Upper lobe of right lung (tissue), 1 donor: ENCODE measurements around the gene CLMN. TPM values are rescaled to one million over a fixed set of nuclear protein-coding genes. Genes with fewer than 3 reads are reported as not detected.

ENCODE experiments used
- ATAC-seq: fragments of 200-7000 bp; cut with Tn5 transposase; one replicate; pipeline ENCODE4 v1.9.1; 2020; ENCODE audit warnings: mild to moderate bottlenecking, moderate library complexity
- DNase-seq: peaks from one replicate; pipeline ENCODE4 v3.0.0-alpha.2; 2020
- H3K27ac ChIP-seq: fragments of 200-600 bp; one replicate; pipeline ENCODE4 v1.8.0; 2022
- H3K27me3 ChIP-seq: fragments of 200-600 bp; one replicate; pipeline ENCODE4 v1.8.0; 2022; ENCODE audit warnings: mild to moderate bottlenecking
- H3K36me3 ChIP-seq: fragments of 200-600 bp; one replicate; pipeline ENCODE4 v1.8.0; 2022
- H3K4me1 ChIP-seq: fragments of 200-600 bp; one replicate; pipeline ENCODE4 v1.8.0; 2022
- H3K4me3 ChIP-seq: fragments of 200-600 bp; one replicate; pipeline ENCODE4 v1.8.0; 2022; ENCODE audit warnings: mild to moderate bottlenecking
- H3K9me3 ChIP-seq: fragments of 200-600 bp; one replicate; pipeline ENCODE4 v1.8.0; 2022
- intact Hi-C: fragments of 100-400 bp; cut with DNase I; formaldehyde crosslinking; loops from one replicate; pipeline ENCODE4 v1.11.0; 2022
- total RNA-seq: library from RNA; stranded (reverse); fragmentation: NEBNext Ultra II Directional; extraction: Animal tissue kit (Norgen Biotek cat#: 25700); gene quantifications from one replicate; pipeline ENCODE4 v1.2.1, GENCODE V29; 2021
- TF ChIP-seq, protein P1 (sequence below): fragments of 200-600 bp; IDR thresholded peaks from one replicate; pipeline ENCODE4 v1.8.0; 2022; ENCODE audit warnings: antibody characterized with exemption
- donor health status: DM: no; HTN: yes; CAD: no; lungs with severe emphysema.

CLMN gene
- total RNA-seq, 1 donor from 2014 or later = 19.3 TPM

DNA sequence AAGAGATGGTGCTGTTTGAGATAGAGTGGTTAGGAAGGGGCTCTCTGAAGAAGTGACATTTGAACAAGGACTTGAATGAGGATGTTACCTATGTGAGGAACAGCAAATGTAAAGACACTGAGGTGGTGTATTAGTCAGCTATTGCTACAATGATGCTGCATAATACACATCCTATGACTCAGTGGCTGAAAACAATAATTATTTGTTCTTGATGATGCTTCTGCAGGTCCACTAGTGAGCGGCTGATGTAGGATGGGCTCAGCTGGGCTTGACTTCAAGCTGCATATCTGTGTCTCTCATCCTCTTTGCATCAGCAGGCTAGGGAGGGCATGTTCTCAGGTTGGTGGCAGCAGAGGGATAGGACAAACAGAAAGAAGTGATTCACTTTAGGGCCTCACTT is 21.4 kb upstream of the CLMN start:
- Histone ChIP-seq H3K4me3 (no peak overlapping the region), H3K36me3 (no peaks in the 10 kb centered on the region), H3K27ac (no peak overlapping the region), H3K9me3 (no peaks in the 10 kb centered on the region), H3K27me3 (no peaks in the 10 kb centered on the region), H3K4me1 (no peaks in the 10 kb centered on the region)
- intact Hi-C loops = no loop called here
- TF ChIP-seq, protein P1, sequence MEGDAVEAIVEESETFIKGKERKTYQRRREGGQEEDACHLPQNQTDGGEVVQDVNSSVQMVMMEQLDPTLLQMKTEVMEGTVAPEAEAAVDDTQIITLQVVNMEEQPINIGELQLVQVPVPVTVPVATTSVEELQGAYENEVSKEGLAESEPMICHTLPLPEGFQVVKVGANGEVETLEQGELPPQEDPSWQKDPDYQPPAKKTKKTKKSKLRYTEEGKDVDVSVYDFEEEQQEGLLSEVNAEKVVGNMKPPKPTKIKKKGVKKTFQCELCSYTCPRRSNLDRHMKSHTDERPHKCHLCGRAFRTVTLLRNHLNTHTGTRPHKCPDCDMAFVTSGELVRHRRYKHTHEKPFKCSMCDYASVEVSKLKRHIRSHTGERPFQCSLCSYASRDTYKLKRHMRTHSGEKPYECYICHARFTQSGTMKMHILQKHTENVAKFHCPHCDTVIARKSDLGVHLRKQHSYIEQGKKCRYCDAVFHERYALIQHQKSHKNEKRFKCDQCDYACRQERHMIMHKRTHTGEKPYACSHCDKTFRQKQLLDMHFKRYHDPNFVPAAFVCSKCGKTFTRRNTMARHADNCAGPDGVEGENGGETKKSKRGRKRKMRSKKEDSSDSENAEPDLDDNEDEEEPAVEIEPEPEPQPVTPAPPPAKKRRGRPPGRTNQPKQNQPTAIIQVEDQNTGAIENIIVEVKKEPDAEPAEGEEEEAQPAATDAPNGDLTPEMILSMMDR = no peak
- DNase-seq (no peak), ATAC-seq (no peak)

DNA sequence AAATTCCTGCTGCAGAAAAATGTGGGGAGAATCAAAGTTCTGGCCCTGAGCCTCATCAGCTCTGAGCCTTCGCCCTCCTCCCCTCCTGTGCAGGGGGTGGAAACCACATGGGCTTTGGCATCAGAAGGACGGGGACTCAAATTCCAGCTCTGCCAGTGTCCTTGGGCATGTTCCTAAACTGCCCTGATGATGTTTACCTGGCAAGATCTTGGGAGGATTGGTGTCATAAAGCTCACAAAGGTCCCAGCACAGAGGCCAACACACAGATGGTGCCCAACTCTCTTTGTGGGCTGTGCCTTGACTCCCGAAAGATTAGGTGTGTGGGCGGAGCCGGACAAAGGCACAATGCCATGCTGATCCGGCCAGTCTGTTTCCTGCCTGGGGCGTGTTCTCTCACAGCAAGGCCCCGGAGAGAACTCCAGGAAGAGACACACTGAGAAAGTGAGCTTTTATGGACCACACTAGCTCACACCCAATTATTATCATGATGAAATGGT is 20.5 kb upstream of the CLMN start:
- no peaks in the 10 kb centered on the region for H3K36me3 ChIP-seq
- H3K4me1 ChIP-seq = no peaks in the 10 kb centered on the region
- no peak for DNase-seq
- H3K4me3 ChIP-seq = no peak overlapping the region
- intact Hi-C loops = no loop called here
- TF ChIP-seq, protein P1 = no peak
- H3K27ac ChIP-seq = no peak overlapping the region
- no peaks in the 10 kb centered on the region for H3K27me3 ChIP-seq
- H3K9me3 ChIP-seq = no peaks in the 10 kb centered on the region
- ATAC-seq = peak; percentile 60

DNA sequence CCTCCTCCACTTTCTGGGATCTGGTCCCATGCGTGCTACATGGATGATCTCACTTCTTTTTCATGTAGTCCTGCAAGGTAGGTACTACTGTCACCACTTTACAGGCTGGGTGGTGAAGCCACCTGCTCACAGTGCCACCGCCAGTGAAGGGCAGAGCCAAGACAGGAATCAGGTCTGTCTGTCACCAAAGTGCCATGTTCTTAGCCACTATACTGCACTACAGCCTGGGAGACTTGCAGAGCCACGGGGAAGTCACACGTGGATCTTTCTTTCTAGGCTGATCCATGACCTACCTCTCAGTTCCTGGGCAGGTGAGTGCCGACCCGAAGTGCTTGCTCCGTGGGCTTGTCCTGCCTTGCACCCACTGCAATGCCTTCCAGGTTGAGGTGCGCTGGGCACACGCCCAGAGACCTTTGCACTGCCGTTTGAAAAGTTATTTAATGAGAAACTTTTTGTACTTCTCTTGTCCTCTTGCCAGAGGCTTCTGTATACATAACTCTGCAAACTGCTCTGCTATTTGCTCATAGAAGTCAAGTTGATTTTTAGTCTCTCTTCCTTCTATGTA is 19.7 kb upstream of the CLMN start:
- TF ChIP-seq, protein P1 = no peak
- DNase-seq = no peak
- Histone ChIP-seq H3K36me3 (no peaks in the 10 kb centered on the region), H3K4me1 (no peaks in the 10 kb centered on the region), H3K4me3 (no peak overlapping the region), H3K27me3 (no peaks in the 10 kb centered on the region), H3K27ac (no peak overlapping the region), H3K9me3 (no peaks in the 10 kb centered on the region)
- ATAC-seq = peak; percentile 28
- intact Hi-C loops = no loop called here

DNA sequence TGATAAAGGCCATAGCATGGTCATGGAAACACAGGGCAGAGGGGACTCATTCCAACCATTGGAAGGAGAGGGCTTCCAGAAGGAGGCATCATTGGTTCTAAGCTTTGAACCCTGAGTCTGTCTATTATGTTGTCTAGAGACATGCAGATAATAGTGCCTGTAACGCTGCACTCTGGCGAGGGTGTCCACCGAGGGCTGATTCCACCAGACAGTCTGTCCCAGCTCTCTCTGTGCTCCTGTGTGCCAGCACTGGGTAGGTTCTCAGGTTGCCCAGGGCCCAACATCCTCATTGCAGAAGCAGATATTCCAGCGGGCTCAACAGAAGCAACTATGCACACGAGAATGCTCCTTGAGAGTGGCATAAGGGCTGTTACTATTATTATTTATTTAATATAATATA is 18.7 kb upstream of the CLMN start:
- H3K27ac ChIP-seq = no peak overlapping the region
- TF ChIP-seq, protein P1 = no peak
- H3K9me3 ChIP-seq = no peaks in the 10 kb centered on the region
- no peak for DNase-seq
- intact Hi-C loops = no loop called here
- no peak overlapping the region for H3K4me3 ChIP-seq
- H3K36me3 ChIP-seq = no peaks in the 10 kb centered on the region
- H3K4me1 ChIP-seq = no peaks in the 10 kb centered on the region
- ATAC-seq = no peak
- no peaks in the 10 kb centered on the region for H3K27me3 ChIP-seq

DNA sequence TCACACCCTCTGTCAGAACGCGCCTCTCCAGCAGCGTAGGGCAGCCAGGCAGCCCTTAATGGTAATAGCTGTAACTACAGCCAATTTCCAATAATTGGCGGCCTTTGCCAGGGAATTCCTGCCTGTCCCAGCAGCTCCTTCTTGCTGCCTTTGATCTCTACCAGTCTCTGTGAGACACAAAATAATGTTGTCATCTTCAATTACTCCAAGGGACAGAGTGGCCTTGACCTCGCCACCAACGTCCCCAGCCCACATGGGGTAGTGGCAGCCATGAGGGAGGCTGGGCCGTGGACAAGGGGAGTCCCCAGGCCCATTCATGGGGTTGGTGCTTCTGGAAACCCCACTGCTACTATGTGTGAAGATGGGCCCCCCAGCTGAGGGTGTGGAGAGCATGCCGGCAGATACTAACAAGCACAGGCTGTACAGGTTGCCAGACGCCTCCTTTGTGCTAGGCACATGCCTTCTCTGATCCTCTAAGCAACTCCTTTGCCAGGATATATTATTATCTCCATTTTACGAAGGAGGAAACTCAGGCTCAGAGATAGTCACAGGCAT is 17.4 kb upstream of the CLMN start:
- no peak overlapping the region for H3K27ac ChIP-seq

More for the DNA sequence above, 17.4 kb upstream of the CLMN start:
- Histone ChIP-seq H3K36me3 (no peaks in the 10 kb centered on the region), H3K4me3 (no peak overlapping the region), H3K4me1 (no peaks in the 10 kb centered on the region), H3K27me3 (no peaks in the 10 kb centered on the region), H3K9me3 (no peaks in the 10 kb centered on the region)
- no peak for DNase-seq
- no peak for ATAC-seq
- intact Hi-C loops = no loop called here
- TF ChIP-seq, protein P1 = no peak
